ENCODE data around the gene ZNF467. TPM values are rescaled to one million over a fixed set of nuclear protein-coding genes. Genes with fewer than 3 reads are reported as not detected.

Gene ZNF467
- total RNA-seq, 1 experiment from 2014 or later: 18.1 TPM

DNA sequence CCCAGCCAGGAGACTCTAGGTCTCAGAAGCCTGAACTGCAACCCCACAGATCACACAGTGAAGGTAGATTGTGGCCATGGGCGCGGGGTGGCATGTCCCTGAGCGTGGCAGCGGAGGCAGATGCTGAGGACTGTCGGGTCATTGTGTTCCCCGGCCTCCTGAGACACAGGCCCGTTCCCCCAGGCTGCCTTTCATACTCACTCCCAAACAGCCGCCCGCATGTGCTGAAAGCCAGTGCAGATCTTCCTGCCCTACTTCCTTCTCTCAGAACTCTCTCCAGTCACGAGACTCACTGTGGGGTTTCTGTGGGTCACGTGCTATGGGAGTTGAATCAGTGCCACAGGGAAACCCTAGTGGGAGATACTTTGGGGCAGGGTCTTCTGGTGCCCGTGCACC, 48.0 kb downstream of the ZNF467 start:
- ChIA-PET POLR2A (no interaction called here), CTCF (no interaction called here)
- DNase-seq (ENCODE audit: low read depth, low spot score) (no peak), ATAC-seq (no peak)
- no peaks in the 10 kb centered on the region for H3K4me1 ChIP-seq (ENCODE audit: control insufficient read depth, insufficient read depth, low read length)
- no TSS peak for BruUV-seq (replicated peaks)
- no peak overlapping the region for H3K4me3 ChIP-seq (ENCODE audit: low read depth in 2 of 2, low read length in 2 of 2)
- H3K27me3 ChIP-seq (ENCODE audit: control insufficient read depth, insufficient read depth, low read length): no peaks in the 10 kb centered on the region
- TF ChIP-seq CTCF (IDR thresholded peaks at IDR 0.05) (no peak), SIN3A (IDR thresholded peaks at IDR 0.05; ENCODE audit: borderline replicate concordance, insufficient read depth, low read depth, low read length) (no peak), POLR2AphosphoS5 (IDR thresholded peaks at IDR 0.05; ENCODE audit: low read depth, low read length) (no peak), TCF7L2 (IDR thresholded peaks at IDR 0.05; ENCODE audit: low read depth, low read length) (no peak)
- TF ChIP-seq, protein P1, sequence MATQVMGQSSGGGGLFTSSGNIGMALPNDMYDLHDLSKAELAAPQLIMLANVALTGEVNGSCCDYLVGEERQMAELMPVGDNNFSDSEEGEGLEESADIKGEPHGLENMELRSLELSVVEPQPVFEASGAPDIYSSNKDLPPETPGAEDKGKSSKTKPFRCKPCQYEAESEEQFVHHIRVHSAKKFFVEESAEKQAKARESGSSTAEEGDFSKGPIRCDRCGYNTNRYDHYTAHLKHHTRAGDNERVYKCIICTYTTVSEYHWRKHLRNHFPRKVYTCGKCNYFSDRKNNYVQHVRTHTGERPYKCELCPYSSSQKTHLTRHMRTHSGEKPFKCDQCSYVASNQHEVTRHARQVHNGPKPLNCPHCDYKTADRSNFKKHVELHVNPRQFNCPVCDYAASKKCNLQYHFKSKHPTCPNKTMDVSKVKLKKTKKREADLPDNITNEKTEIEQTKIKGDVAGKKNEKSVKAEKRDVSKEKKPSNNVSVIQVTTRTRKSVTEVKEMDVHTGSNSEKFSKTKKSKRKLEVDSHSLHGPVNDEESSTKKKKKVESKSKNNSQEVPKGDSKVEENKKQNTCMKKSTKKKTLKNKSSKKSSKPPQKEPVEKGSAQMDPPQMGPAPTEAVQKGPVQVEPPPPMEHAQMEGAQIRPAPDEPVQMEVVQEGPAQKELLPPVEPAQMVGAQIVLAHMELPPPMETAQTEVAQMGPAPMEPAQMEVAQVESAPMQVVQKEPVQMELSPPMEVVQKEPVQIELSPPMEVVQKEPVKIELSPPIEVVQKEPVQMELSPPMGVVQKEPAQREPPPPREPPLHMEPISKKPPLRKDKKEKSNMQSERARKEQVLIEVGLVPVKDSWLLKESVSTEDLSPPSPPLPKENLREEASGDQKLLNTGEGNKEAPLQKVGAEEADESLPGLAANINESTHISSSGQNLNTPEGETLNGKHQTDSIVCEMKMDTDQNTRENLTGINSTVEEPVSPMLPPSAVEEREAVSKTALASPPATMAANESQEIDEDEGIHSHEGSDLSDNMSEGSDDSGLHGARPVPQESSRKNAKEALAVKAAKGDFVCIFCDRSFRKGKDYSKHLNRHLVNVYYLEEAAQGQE (IDR thresholded peaks at IDR 0.05; ENCODE audit: insufficient read depth in 1 of 2, low read depth in 2 of 2, low read length in 1 of 2): no peak
- in situ Hi-C loops (cut with HindIII; ENCODE audit: low pct_unique_long_range_greater_than_20kb, low sequenced_read_pairs): no loop called here
- H3K36me3 ChIP-seq (ENCODE audit: control insufficient read depth, insufficient read depth, low read length): no peaks in the 10 kb centered on the region
- H3K27ac ChIP-seq (ENCODE audit: low read length): no peak overlapping the region
- H3K9me3 ChIP-seq (ENCODE audit: control insufficient read depth, insufficient read depth, low read depth, low read length): no peaks in the 10 kb centered on the region
- intact Hi-C loops (cut with micrococcal nuclease; ENCODE audit: unreplicated experiment): no loop called here

DNA sequence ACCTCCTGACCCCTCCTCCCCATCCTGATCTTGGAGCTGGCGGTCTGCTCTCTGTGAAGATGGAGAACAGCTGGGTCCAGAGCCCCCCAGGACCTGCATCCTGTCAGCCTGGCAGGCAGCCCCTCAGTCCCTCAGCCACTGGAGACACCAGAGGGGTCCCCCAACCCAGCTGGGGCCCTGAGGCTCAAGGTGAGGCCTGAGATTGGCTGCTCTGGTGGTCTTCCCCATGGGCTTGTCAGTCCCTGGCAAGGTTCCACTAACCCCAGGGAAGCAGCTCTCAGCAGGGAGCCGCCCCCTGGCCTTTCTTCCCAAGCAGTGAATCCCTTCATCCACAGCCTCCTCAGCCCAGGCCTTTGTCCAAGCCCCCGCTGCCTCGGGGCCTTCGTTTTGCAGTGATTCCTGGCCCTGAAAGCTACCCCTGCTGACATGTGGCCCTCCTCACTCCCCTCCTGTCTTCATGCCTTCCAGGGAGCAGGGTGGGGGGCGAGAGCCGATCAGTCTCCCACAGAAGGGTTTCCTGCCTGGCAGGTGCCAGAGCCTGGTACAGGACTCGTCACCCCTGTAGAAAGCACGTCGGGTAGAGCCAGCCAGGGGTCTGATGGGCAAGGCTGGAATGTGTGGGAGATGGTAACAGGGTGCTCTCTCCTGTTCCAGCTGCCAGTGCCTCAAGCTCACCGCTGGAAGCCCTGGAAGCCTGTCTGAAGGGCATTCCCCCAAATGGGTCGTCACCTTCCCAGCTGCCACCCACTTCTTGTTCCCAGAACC, 48.5 kb downstream of the ZNF467 start:
- in situ Hi-C loops (cut with HindIII; ENCODE audit: low pct_unique_long_range_greater_than_20kb, low sequenced_read_pairs): no loop called here
- BruUV-seq (replicated peaks): no TSS peak
- no peaks in the 10 kb centered on the region for H3K27me3 ChIP-seq (ENCODE audit: control insufficient read depth, insufficient read depth, low read length)
- H3K36me3 ChIP-seq (ENCODE audit: control insufficient read depth, insufficient read depth, low read length): no peaks in the 10 kb centered on the region
- ATAC-seq (no peak), DNase-seq (ENCODE audit: low read depth, low spot score) (no peak)
- TF ChIP-seq, protein P1 (IDR thresholded peaks at IDR 0.05; ENCODE audit: insufficient read depth in 1 of 2, low read depth in 2 of 2, low read length in 1 of 2): no peak
- TF ChIP-seq POLR2AphosphoS5 (IDR thresholded peaks at IDR 0.05; ENCODE audit: low read depth, low read length) (no peak), CTCF (IDR thresholded peaks at IDR 0.05) (no peak), TCF7L2 (IDR thresholded peaks at IDR 0.05; ENCODE audit: low read depth, low read length) (no peak), SIN3A (IDR thresholded peaks at IDR 0.05; ENCODE audit: borderline replicate concordance, insufficient read depth, low read depth, low read length) (no peak)
- H3K4me1 ChIP-seq (ENCODE audit: control insufficient read depth, insufficient read depth, low read length): no peaks in the 10 kb centered on the region
- ChIA-PET CTCF (no interaction called here), POLR2A (no interaction called here)
- H3K9me3 ChIP-seq (ENCODE audit: control insufficient read depth, insufficient read depth, low read depth, low read length): no peaks in the 10 kb centered on the region
- no peak overlapping the region for H3K4me3 ChIP-seq (ENCODE audit: low read depth in 2 of 2, low read length in 2 of 2)
- intact Hi-C loops (cut with micrococcal nuclease; ENCODE audit: unreplicated experiment): no loop called here
- no peak overlapping the region for H3K27ac ChIP-seq (ENCODE audit: low read length)

All from Panc1 (cell line).